SK-N-SH (cell line): ENCODE measurements around the gene TMEM164. TPM values are rescaled to one million over a fixed set of nuclear protein-coding genes. Genes with fewer than 3 reads are reported as not detected.

Source experiments
- CTCF ChIA-PET: fragments of 300-600, 350-600 bp; formaldehyde crosslinking; extraction: SDS; loops from one replicate; lab custom pipeline; 2021; lab: Yijun Ruan, JAX
- POLR2A ChIA-PET: fragments of 350-600 bp; sonication (Branson Sonifier 250); formaldehyde crosslinking; extraction: SDS; loops from one replicate; lab custom pipeline; 2020; ENCODE audit warnings: antibody characterized with exemption, inconsistent platforms; lab: Yijun Ruan, JAX
- DNase-seq: peaks from one replicate; pipeline ENCODE4 v3.0.0; 2012
- H2AFZ ChIP-seq: fragments of 200-600 bp; sonication (generic); 2 replicates; pipeline ENCODE4 v1.8.1; 2016; ENCODE audit warnings: antibody characterized with exemption, mild to moderate bottlenecking, low read depth
- H3F3A ChIP-seq: fragments of 200-600 bp; sonication (generic); replicated peaks from 2 replicates; pipeline ENCODE3; 2016; ENCODE audit warnings: antibody characterized with exemption, mild to moderate bottlenecking; ENCODE audit not compliant: insufficient read depth
- H3K27ac ChIP-seq, 2 experiments: fragments of 200-500 bp in 1 of 2; fragments of 200-600 bp in 1 of 2; sonication (Bioruptor generic) in 1 of 2; sonication (generic), shearing (Covaris generic) in 1 of 2; 2 replicates each; pipeline versions ENCODE4 v1.5.1 to v1.6.1; 2014 to 2016; ENCODE audit warnings: low read depth in 2 of 2, inconsistent platforms in 1 of 2, low read length in 1 of 2, mild to moderate bottlenecking in 1 of 2, mixed read lengths in 1 of 2
- H3K27me3 ChIP-seq: fragments of 200-600 bp; sonication (generic), shearing (Covaris generic); 2 replicates; pipeline ENCODE4 v1.6.1; 2016; ENCODE audit warnings: mixed run types; ENCODE audit not compliant: insufficient read depth
- H3K36me3 ChIP-seq, 2 experiments: fragments of 200-500 bp in 1 of 2; fragments of 200-600 bp in 1 of 2; sonication (Bioruptor generic) in 1 of 2; sonication (generic) in 1 of 2; replicated peaks in 1 of 2; 2 replicates each; pipeline versions ENCODE3 to v1.5.1; 2014 to 2016; ENCODE audit warnings: low read length in 1 of 2, mild to moderate bottlenecking in 1 of 2; ENCODE audit not compliant: insufficient read depth in 2 of 2, control insufficient read depth in 1 of 2
- H3K4me1 ChIP-seq, 2 experiments: fragments of 200-500 bp in 1 of 2; fragments of 200-600 bp in 1 of 2; sonication (Bioruptor generic) in 1 of 2; sonication (generic), shearing (Covaris generic) in 1 of 2; 2 replicates each; pipeline versions ENCODE4 v1.5.1 to v1.6.1; 2014 to 2016; ENCODE audit warnings: low read depth in 1 of 2, low read length in 1 of 2, mixed run types in 1 of 2; ENCODE audit not compliant: insufficient read depth in 2 of 2, control insufficient read depth in 1 of 2
- H3K4me2 ChIP-seq: fragments of 200-600 bp; sonication (generic), shearing (Covaris generic); 2 replicates; pipeline ENCODE4 v1.6.1; 2017; ENCODE audit warnings: mixed run types
- H3K4me3 ChIP-seq, 2 experiments: fragments of 200-500 bp in 1 of 2; fragments of 200-600 bp in 1 of 2; sonication (Bioruptor generic) in 1 of 2; sonication (generic), shearing (Covaris generic) in 1 of 2; 2 replicates each; pipeline versions ENCODE4 v1.5.1 to v1.8.1; 2014 to 2016; ENCODE audit warnings: low read depth in 2 of 2, inconsistent platforms in 1 of 2, low read length in 1 of 2, mild to moderate bottlenecking in 1 of 2, mixed read lengths in 1 of 2, moderate library complexity in 1 of 2
- H3K79me2 ChIP-seq: fragments of 200-600 bp; sonication (generic); 2 replicates; pipeline ENCODE4 v1.8.1; 2017; ENCODE audit warnings: mild to moderate bottlenecking; ENCODE audit not compliant: insufficient read depth
- H3K9ac ChIP-seq: fragments of 200-600 bp; sonication (generic); 2 replicates; pipeline ENCODE4 v1.6.1; 2017; ENCODE audit warnings: mixed run types
- H3K9me2 ChIP-seq: fragments of 200-600 bp; sonication (generic); 2 replicates; pipeline ENCODE4 v1.6.1; 2017; ENCODE audit warnings: mixed run types
- H3K9me3 ChIP-seq: fragments of 200-600 bp; sonication (generic); 2 replicates; pipeline ENCODE4 v1.6.1; 2017; ENCODE audit warnings: mixed run types, mild to moderate bottlenecking, moderate library complexity
- H4K20me1 ChIP-seq: fragments of 200-600 bp; sonication (generic); 2 replicates; pipeline ENCODE4 v1.6.1; 2017; ENCODE audit warnings: mild to moderate bottlenecking, mixed run types; ENCODE audit not compliant: insufficient read depth
- FOXM1 ChIP-seq: IDR thresholded peaks from 2 replicates; pipeline ENCODE4 v1.4.0; 2012; ENCODE audit warnings: low read depth, mild to moderate bottlenecking
- GATA2 ChIP-seq: sonication (generic); formaldehyde crosslinking; IDR thresholded peaks from 2 replicates; pipeline ENCODE4 v1.5.0; 2020; ENCODE audit warnings: mild to moderate bottlenecking, missing genetic modification reagents
- JUND ChIP-seq: IDR thresholded peaks from 2 replicates; pipeline ENCODE4 v1.4.0; 2012
- MEF2A ChIP-seq: IDR thresholded peaks from 2 replicates; pipeline ENCODE4 v1.4.0; 2012; ENCODE audit warnings: low read depth, borderline replicate concordance
- NFIC ChIP-seq: IDR thresholded peaks from 2 replicates; pipeline ENCODE4 v1.4.0; 2012; ENCODE audit warnings: borderline replicate concordance
- NRF1 ChIP-seq: IDR thresholded peaks from 2 replicates; pipeline ENCODE4 v1.6.1; 2012; ENCODE audit warnings: low read depth, mild to moderate bottlenecking, low read length
- POLR2AphosphoS5 ChIP-seq: IDR thresholded peaks from 2 replicates; pipeline ENCODE4 v1.6.1; 2012; ENCODE audit warnings: low read depth, low read length
- RAD21 ChIP-seq: IDR thresholded peaks from 2 replicates; pipeline ENCODE4 v1.6.1; 2012; ENCODE audit warnings: mild to moderate bottlenecking, low read length
- RXRA ChIP-seq: IDR thresholded peaks from 2 replicates; pipeline ENCODE4 v1.4.0; 2012; ENCODE audit warnings: low read depth, mild to moderate bottlenecking, borderline replicate concordance
- SMC3 ChIP-seq: IDR thresholded peaks from 2 replicates; pipeline ENCODE4 v1.6.1; 2012; ENCODE audit warnings: low read depth, low read length, improper control_type of control experiment
- TAF1 ChIP-seq: IDR thresholded peaks from 2 replicates; pipeline ENCODE4 v1.6.1; 2012; ENCODE audit warnings: low read depth, mild to moderate bottlenecking, low read length, moderate library complexity, borderline replicate concordance
- TCF12 ChIP-seq: IDR thresholded peaks from 2 replicates; pipeline ENCODE4 v1.4.0; 2012
- TEAD4 ChIP-seq: IDR thresholded peaks from 2 replicates; pipeline ENCODE4 v1.4.0; 2012; ENCODE audit warnings: mild to moderate bottlenecking, borderline replicate concordance; ENCODE audit not compliant: insufficient read depth
- USF2 ChIP-seq: fragments of 150-350 bp; IDR thresholded peaks from 2 replicates; pipeline ENCODE4 v1.6.1; 2017; ENCODE audit warnings: antibody characterized with exemption, low read length, low read depth, borderline replicate concordance
- YY1 ChIP-seq: IDR thresholded peaks from 2 replicates; pipeline ENCODE4 v1.4.0; 2012; ENCODE audit warnings: low read depth, mild to moderate bottlenecking
- ZBTB33 ChIP-seq: IDR thresholded peaks from 2 replicates; pipeline ENCODE4 v1.4.0; 2012; ENCODE audit warnings: low read depth, borderline replicate concordance
- WGBS: methylation state at CpG from one replicate; pipeline ENCODE4 v1.1.6; 2017; ENCODE audit warnings: low lambda C conversion rate; 5-methylcytosine and 5-hydroxymethylcytosine counted together
- polyA plus RNA-seq, 3 experiments: library from polyadenylated mRNA; depleted of rRNA; stranded (reverse); fragments of >200 nt; gene quantifications; 2 replicates each; pipeline ENCODE4 v1.2.3, GENCODE V29; 2012
- TF ChIP-seq, protein P1 (sequence below): IDR thresholded peaks from 2 replicates; pipeline ENCODE4 v1.4.0; 2012; ENCODE audit warnings: low read depth, borderline replicate concordance
- TF ChIP-seq, protein P2 (sequence below): fragments of 200-600 bp; sonication (generic); IDR thresholded peaks from 2 replicates; pipeline ENCODE4 v1.6.1; 2017; ENCODE audit warnings: antibody characterized with exemption, mild to moderate bottlenecking, moderate library complexity
- TF ChIP-seq, protein P3 (sequence below): IDR thresholded peaks from 2 replicates; pipeline ENCODE4 v1.6.1; 2012; ENCODE audit warnings: mild to moderate bottlenecking, low read depth, low read length, moderate library complexity
- TF ChIP-seq, protein P4 (sequence below): IDR thresholded peaks from 2 replicates; pipeline ENCODE4; 2012

Gene TMEM164
- polyA plus RNA-seq, 1 of the 3 experiments (the other 2 are of a cell fraction), result 11.9 TPM

- H3K4me3 ChIP-seq, result no peak overlapping the region
- H3K79me2 ChIP-seq, result no peaks in the 10 kb centered on the region
- 55% methylated on average over 7 of the region's 7 CpGs for WGBS
- no peaks in the 10 kb centered on the region for H4K20me1 ChIP-seq
- H3F3A ChIP-seq, result no peaks in the 10 kb centered on the region
- H3K9me3 ChIP-seq, result no peaks in the 10 kb centered on the region
- TF ChIP-seq NFIC, result no peak
- TF ChIP-seq USF2, result no peak
- TF ChIP-seq, protein P1, sequence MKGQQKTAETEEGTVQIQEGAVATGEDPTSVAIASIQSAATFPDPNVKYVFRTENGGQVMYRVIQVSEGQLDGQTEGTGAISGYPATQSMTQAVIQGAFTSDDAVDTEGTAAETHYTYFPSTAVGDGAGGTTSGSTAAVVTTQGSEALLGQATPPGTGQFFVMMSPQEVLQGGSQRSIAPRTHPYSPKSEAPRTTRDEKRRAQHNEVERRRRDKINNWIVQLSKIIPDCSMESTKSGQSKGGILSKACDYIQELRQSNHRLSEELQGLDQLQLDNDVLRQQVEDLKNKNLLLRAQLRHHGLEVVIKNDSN, result no peak
- no peak for TF ChIP-seq POLR2AphosphoS5
- no peak for TF ChIP-seq TEAD4
- no peak for TF ChIP-seq TCF12
- no peak for TF ChIP-seq NRF1
- TF ChIP-seq RXRA, result no peak
- TF ChIP-seq, protein P2, sequence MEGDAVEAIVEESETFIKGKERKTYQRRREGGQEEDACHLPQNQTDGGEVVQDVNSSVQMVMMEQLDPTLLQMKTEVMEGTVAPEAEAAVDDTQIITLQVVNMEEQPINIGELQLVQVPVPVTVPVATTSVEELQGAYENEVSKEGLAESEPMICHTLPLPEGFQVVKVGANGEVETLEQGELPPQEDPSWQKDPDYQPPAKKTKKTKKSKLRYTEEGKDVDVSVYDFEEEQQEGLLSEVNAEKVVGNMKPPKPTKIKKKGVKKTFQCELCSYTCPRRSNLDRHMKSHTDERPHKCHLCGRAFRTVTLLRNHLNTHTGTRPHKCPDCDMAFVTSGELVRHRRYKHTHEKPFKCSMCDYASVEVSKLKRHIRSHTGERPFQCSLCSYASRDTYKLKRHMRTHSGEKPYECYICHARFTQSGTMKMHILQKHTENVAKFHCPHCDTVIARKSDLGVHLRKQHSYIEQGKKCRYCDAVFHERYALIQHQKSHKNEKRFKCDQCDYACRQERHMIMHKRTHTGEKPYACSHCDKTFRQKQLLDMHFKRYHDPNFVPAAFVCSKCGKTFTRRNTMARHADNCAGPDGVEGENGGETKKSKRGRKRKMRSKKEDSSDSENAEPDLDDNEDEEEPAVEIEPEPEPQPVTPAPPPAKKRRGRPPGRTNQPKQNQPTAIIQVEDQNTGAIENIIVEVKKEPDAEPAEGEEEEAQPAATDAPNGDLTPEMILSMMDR, result no peak
- no peak for TF ChIP-seq GATA2
- TF ChIP-seq TAF1, result no peak
- TF ChIP-seq, protein P3, sequence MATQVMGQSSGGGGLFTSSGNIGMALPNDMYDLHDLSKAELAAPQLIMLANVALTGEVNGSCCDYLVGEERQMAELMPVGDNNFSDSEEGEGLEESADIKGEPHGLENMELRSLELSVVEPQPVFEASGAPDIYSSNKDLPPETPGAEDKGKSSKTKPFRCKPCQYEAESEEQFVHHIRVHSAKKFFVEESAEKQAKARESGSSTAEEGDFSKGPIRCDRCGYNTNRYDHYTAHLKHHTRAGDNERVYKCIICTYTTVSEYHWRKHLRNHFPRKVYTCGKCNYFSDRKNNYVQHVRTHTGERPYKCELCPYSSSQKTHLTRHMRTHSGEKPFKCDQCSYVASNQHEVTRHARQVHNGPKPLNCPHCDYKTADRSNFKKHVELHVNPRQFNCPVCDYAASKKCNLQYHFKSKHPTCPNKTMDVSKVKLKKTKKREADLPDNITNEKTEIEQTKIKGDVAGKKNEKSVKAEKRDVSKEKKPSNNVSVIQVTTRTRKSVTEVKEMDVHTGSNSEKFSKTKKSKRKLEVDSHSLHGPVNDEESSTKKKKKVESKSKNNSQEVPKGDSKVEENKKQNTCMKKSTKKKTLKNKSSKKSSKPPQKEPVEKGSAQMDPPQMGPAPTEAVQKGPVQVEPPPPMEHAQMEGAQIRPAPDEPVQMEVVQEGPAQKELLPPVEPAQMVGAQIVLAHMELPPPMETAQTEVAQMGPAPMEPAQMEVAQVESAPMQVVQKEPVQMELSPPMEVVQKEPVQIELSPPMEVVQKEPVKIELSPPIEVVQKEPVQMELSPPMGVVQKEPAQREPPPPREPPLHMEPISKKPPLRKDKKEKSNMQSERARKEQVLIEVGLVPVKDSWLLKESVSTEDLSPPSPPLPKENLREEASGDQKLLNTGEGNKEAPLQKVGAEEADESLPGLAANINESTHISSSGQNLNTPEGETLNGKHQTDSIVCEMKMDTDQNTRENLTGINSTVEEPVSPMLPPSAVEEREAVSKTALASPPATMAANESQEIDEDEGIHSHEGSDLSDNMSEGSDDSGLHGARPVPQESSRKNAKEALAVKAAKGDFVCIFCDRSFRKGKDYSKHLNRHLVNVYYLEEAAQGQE, result no peak
- TF ChIP-seq, protein P4, sequence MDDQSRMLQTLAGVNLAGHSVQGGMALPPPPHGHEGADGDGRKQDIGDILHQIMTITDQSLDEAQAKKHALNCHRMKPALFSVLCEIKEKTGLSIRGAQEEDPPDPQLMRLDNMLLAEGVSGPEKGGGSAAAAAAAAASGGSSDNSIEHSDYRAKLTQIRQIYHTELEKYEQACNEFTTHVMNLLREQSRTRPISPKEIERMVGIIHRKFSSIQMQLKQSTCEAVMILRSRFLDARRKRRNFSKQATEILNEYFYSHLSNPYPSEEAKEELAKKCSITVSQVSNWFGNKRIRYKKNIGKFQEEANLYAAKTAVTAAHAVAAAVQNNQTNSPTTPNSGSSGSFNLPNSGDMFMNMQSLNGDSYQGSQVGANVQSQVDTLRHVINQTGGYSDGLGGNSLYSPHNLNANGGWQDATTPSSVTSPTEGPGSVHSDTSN, result no peak
- no peak for TF ChIP-seq RAD21
- no peak for TF ChIP-seq YY1
- no peak for TF ChIP-seq JUND
- no peak for TF ChIP-seq ZBTB33
- TF ChIP-seq FOXM1, result no peak
- TF ChIP-seq SMC3, result no peak
- no peak for TF ChIP-seq MEF2A
- TF ChIP-seq, all 33 proteins: peak for 0
- Histone ChIP-seq H3K4me1 (no peaks in the 10 kb centered on the region), H3K9ac (no peak overlapping the region), H3K9me2 (no peaks in the 10 kb centered on the region), H3K36me3 (no peaks in the 10 kb centered on the region), H3K27ac (no peak overlapping the region), H3K4me2 (no peak overlapping the region), H2AFZ (no peak overlapping the region), H3K27me3 (no peaks in the 10 kb centered on the region)
- DNase-seq, result no peak
- CTCF ChIA-PET, result interaction anchor here (0.7 kb wide), 1 partner anchor 13 kb away, joined by 3 read pairs; no protein-coding TSS in a partner anchor
- POLR2A ChIA-PET, result no interaction called here
Measured at GRCh38 chrX:110066488-110067225, 63.7 kb downstream of the TMEM164 start.
